B cell (primary cell): ENCODE measurements around the gene RMC1. TPM values are rescaled to one million over a fixed set of nuclear protein-coding genes. Genes with fewer than 3 reads are reported as not detected.
A peak's percentile ranks its signal among the peaks of the same experiment; 100 is the strongest.

ENCODE experiments used
- ATAC-seq: fragments of 200-7000 bp; cut with Tn5 transposase; one replicate; pipeline ENCODE4 v1.10.0; 2021; ENCODE audit warnings: low read depth, mild to moderate bottlenecking, moderate number of reproducible peaks, moderate library complexity
- CTCF ChIA-PET: fragments of 350-600 bp; sonication (Branson Sonifier 250); formaldehyde crosslinking; loops from one replicate; lab custom pipeline; 2021; ENCODE audit warnings: antibody characterized with exemption, inconsistent platforms; lab: Charles Lee
- POLR2A ChIA-PET: fragments of 350-600 bp; sonication (Branson Sonifier 250); formaldehyde crosslinking; loops from one replicate; lab custom pipeline; 2021; ENCODE audit warnings: antibody characterized with exemption; lab: Charles Lee
- DNase-seq: peaks from one replicate; pipeline ENCODE4 v3.0.0; 2013
- H2AFZ ChIP-seq: 2 replicates; pipeline ENCODE4 v1.6.1; 2012; ENCODE audit warnings: mild to moderate bottlenecking, low read depth, low read length; ENCODE audit not compliant: insufficient read depth, poor library complexity, severe bottlenecking
- H3K27ac ChIP-seq, 2 donors: 1 replicate in 1 of 2; 2 replicates in 1 of 2; pipeline ENCODE4 v1.5.1; 2012 to 2013; ENCODE audit warnings: low read length in 2 of 2, mild to moderate bottlenecking in 2 of 2, moderate library complexity in 1 of 2
- H3K27me3 ChIP-seq, 4 experiments: fragments of 200-600 bp in 1 of 4; sonication (generic) in 1 of 4; replicated peaks in 1 of 4; 1 replicate in 2 of 4; 2 replicates in 2 of 4; pipeline versions ENCODE4 v1.6.1 to v1.7.0; 2013 to 2016; ENCODE audit warnings: low read length in 3 of 4, mild to moderate bottlenecking in 2 of 4, mixed read lengths in 1 of 4, moderate library complexity in 1 of 4; ENCODE audit not compliant: insufficient read depth in 4 of 4, control insufficient read depth in 3 of 4; ENCODE audit errors: control extremely low read depth in 1 of 4
- H3K36me3 ChIP-seq, 2 experiments: replicated peaks in 1 of 2; 1 replicate in 1 of 2; 2 replicates in 1 of 2; pipeline versions ENCODE4 v1.6.1 to v1.7.1; 2013; ENCODE audit warnings: low read length in 1 of 2; ENCODE audit not compliant: insufficient read depth in 2 of 2, control insufficient read depth in 1 of 2; ENCODE audit errors: control extremely low read depth in 1 of 2, extremely low read depth in 1 of 2
- H3K4me1 ChIP-seq, 2 donors: fragments of 200-600 bp in 1 of 2; sonication (generic) in 1 of 2; 1 replicate in 1 of 2; 2 replicates in 1 of 2; pipeline versions ENCODE4 v1.5.1 to v1.6.1; 2013 to 2017; ENCODE audit warnings: low read length in 2 of 2; ENCODE audit not compliant: control insufficient read depth in 2 of 2, insufficient read depth in 2 of 2
- H3K4me2 ChIP-seq: replicated peaks from 2 replicates; pipeline ENCODE3; 2012; ENCODE audit warnings: mild to moderate bottlenecking, low read depth, low read length; ENCODE audit not compliant: poor library complexity, severe bottlenecking
- H3K4me3 ChIP-seq, 5 experiments: fragments of 200-600 bp in 1 of 5; sonication (generic) in 1 of 5; 1 replicate in 3 of 5; 2 replicates in 2 of 5; pipeline versions ENCODE4 v1.5.1 to v1.7.0; 2011 to 2016; ENCODE audit warnings: low read length in 4 of 5, mild to moderate bottlenecking in 4 of 5, low read depth in 2 of 5, control low read depth in 1 of 5, moderate library complexity in 1 of 5; ENCODE audit not compliant: insufficient read depth in 1 of 5; ENCODE audit errors: control extremely low read depth in 1 of 5, extremely low read depth in 1 of 5
- H3K79me2 ChIP-seq: fragments of 200-600 bp; sonication (generic); one replicate; pipeline ENCODE4 v1.6.0; 2016; ENCODE audit warnings: low read length; ENCODE audit not compliant: control insufficient read depth, insufficient read depth
- H3K9ac ChIP-seq: fragments of 200-600 bp; sonication (generic); 2 replicates; pipeline ENCODE4 v1.6.1; 2017; ENCODE audit warnings: mild to moderate bottlenecking, low read length, moderate library complexity
- H3K9me3 ChIP-seq, 3 donors: one replicate each; pipeline versions ENCODE4 v1.6.1 to v1.7.1; 2013; ENCODE audit warnings: low read length in 2 of 3; ENCODE audit not compliant: control insufficient read depth in 2 of 3, insufficient read depth in 1 of 3; ENCODE audit errors: control extremely low read depth in 1 of 3
- H4K20me1 ChIP-seq: 2 replicates; pipeline ENCODE4 v1.6.0; 2012; ENCODE audit warnings: mild to moderate bottlenecking, low read length; ENCODE audit not compliant: insufficient read depth, control insufficient read depth, poor library complexity, severe bottlenecking
- H3K27ac Mint-ChIP-seq: one replicate; pipeline ENCODE4 v1.8.0; 2021; ENCODE audit warnings: mixed read lengths
- H3K27me3 Mint-ChIP-seq: one replicate; pipeline ENCODE4 v1.8.0; 2021; ENCODE audit warnings: mixed read lengths
- H3K4me1 Mint-ChIP-seq: one replicate; pipeline ENCODE4 v1.8.0; 2021; ENCODE audit warnings: mixed read lengths
- H3K4me3 Mint-ChIP-seq: one replicate; pipeline ENCODE4 v1.8.0; 2021; ENCODE audit warnings: mixed read lengths
- H3K9me3 Mint-ChIP-seq: one replicate; pipeline ENCODE4 v1.8.0; 2022; ENCODE audit warnings: mixed read lengths; ENCODE audit not compliant: insufficient read depth
- CTCF ChIP-seq: fragments of 200-600 bp; IDR thresholded peaks from one replicate; pipeline ENCODE4 v1.8.0; 2022; ENCODE audit warnings: antibody characterized with exemption, mild to moderate bottlenecking
- EZH2 ChIP-seq: IDR thresholded peaks from 2 replicates; pipeline ENCODE4 v1.6.1; 2012; ENCODE audit warnings: borderline replicate concordance, low read depth, mild to moderate bottlenecking, moderate library complexity, low read length; ENCODE audit not compliant: insufficient read depth, poor library complexity, severe bottlenecking
- WGBS: methylation state at CpG from one replicate; pipeline ENCODE4 v1.1.5; 2013; ENCODE audit warnings: missing lambda C conversion rate; ENCODE audit not compliant: insufficient coverage; 5-methylcytosine and 5-hydroxymethylcytosine counted together
- intact Hi-C: fragments of 100-400 bp; cut with micrococcal nuclease; formaldehyde crosslinking; loops from one replicate; pipeline ENCODE4 v1.10.0; 2022
- polyA plus RNA-seq: library from polyadenylated mRNA; depleted of rRNA; stranded (reverse); fragments of >200 nt; gene quantifications from 2 replicates; pipeline ENCODE4 v1.2.3, GENCODE V29; 2012
- total RNA-seq, 2 donors: library from RNA; stranded (reverse); fragments of 120-200 nt in 1 of 2; gene quantifications; 1 replicate in 1 of 2; 2 replicates in 1 of 2; pipeline versions ENCODE4 v1.2.3 to v1.2.4, GENCODE V29; 2013 to 2022

Gene RMC1
- total and polyA plus RNA-seq, 2 donors (not counting 1 experiment from before 2014, with no cell fraction given) = 77.3 to 137 TPM

DNA sequence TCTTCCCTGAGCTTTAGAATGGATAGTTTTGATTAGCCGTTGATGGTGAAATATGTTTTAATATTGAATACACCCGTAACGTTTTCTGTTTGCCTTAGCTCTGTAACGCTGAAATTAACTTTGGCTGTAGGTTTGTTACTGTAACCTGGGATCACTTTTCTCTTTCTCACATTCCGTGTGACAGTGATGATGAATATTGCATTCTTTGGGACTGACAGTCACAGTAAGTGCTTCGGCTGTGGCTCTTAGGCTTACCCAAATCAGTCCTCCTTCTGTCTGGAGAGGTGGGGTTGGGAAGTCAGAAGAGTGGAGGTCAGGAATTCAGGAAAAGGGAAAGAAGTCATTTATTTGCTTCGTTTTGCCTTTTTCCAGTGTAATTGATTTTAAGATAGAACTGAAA is 18.0 kb downstream of the RMC1 start:
- ChIA-PET CTCF (interaction anchor here (1.3 to 2.1 kb wide), 2 partner anchors 10 to 16 kb away, joined by 4 to 6 read pairs; no protein-coding TSS in a partner anchor), POLR2A (no interaction called here)
- H3K27ac Mint-ChIP-seq = no peak overlapping the region
- Histone ChIP-seq H3K4me3 (no peak overlapping the region), H3K9me3 (no peaks in the 10 kb centered on the region), H3K36me3 (peaks cover 8 to 84% of the 10 kb centered on the region in 2 experiments), H3K4me2 (no peak overlapping the region), H3K4me1 (peaks cover 0 to 6% of the 10 kb centered on the region in 2 donors), H3K79me2 (peaks cover 22% of the 10 kb centered on the region), H3K27ac (no peak overlapping the region), H3K9ac (no peak overlapping the region), H4K20me1 (peaks cover 33% of the 10 kb centered on the region), H2AFZ (no peak overlapping the region), H3K27me3 (no peaks in the 10 kb centered on the region)
- WGBS = no CpG with 5 or more reads among the region's 7 CpGs
- peaks cover 10% of the 10 kb centered on the region for H3K4me1 Mint-ChIP-seq
- intact Hi-C loops = no loop called here
- ATAC-seq (no peak), DNase-seq (no peak)
- H3K9me3 Mint-ChIP-seq = no peaks in the 10 kb centered on the region
- no peaks in the 10 kb centered on the region for H3K27me3 Mint-ChIP-seq
- H3K4me3 Mint-ChIP-seq = no peak overlapping the region
- TF ChIP-seq EZH2 (no peak), CTCF (no peak)

GRCh38 chr18:23521907-23522306 is 18.6 kb downstream of the RMC1 start:
- H3K36me3 ChIP-seq = peaks cover 9 to 87% of the 10 kb centered on the region in 2 experiments
- WGBS = 90% methylated on average over 6 of the region's 7 CpGs
- no peaks in the 10 kb centered on the region for H3K9me3 ChIP-seq
- TF ChIP-seq CTCF (no peak), EZH2 (no peak)
- peaks cover 27% of the 10 kb centered on the region for H4K20me1 ChIP-seq
- no peak overlapping the region for H2AFZ ChIP-seq
- no peak overlapping the region for H3K27ac ChIP-seq
- peaks cover 0 to 6% of the 10 kb centered on the region in 2 donors for H3K4me1 ChIP-seq
- Mint-ChIP-seq H3K27me3 (no peaks in the 10 kb centered on the region), H3K27ac (peak overlapping the region; percentile 37), H3K9me3 (no peaks in the 10 kb centered on the region), H3K4me1 (peaks cover 10% of the 10 kb centered on the region), H3K4me3 (no peak overlapping the region)
- ChIA-PET POLR2A (no interaction called here), CTCF (interaction anchor here (0.6 kb wide), 1 partner anchor 277 kb away, joined by 3 read pairs; no protein-coding TSS in a partner anchor)
- H3K9ac ChIP-seq = no peak overlapping the region
- no peaks in the 10 kb centered on the region for H3K27me3 ChIP-seq
- no peak for ATAC-seq
- intact Hi-C loops = no loop called here
- no peak overlapping the region for H3K4me2 ChIP-seq
- H3K4me3 ChIP-seq = no peak overlapping the region
- DNase-seq = no peak
- peaks cover 17% of the 10 kb centered on the region for H3K79me2 ChIP-seq
